Stimulated activated memory B cell treated with anti-CD40 and anti-IgM and Interleukin-4, amounts not matched to agents 10 μg/mL and 1 μg/mL and 100 μg/mL, for 72 hours (primary cell): Measurements from ENCODE around the gene DGAT2L6.
"Not testable (repeated sequence)": the region's sequence is repeated elsewhere in the genome, so short reads cannot be mapped to it uniquely, and the experiment has no call there.

Source experiments
- ATAC-seq: fragments of 150-1000 bp; cut with Tn5 transposase; 2 replicates; pipeline ENCODE4 v1.10.0; 2021
- H3K27ac Mint-ChIP-seq: one replicate; pipeline ENCODE4 v1.8.0; 2022; ENCODE audit warnings: mild to moderate bottlenecking, mixed read lengths
- H3K27me3 Mint-ChIP-seq: one replicate; pipeline ENCODE4 v1.8.0; 2022; ENCODE audit warnings: mixed read lengths
- H3K36me3 Mint-ChIP-seq: one replicate; pipeline ENCODE4 v1.8.0; 2022; ENCODE audit warnings: mixed read lengths
- H3K4me1 Mint-ChIP-seq: one replicate; pipeline ENCODE4 v1.8.0; 2022; ENCODE audit warnings: mixed read lengths
- H3K4me3 Mint-ChIP-seq: one replicate; pipeline ENCODE4 v1.8.0; 2022; ENCODE audit warnings: mild to moderate bottlenecking, moderate library complexity, mixed read lengths
- H3K9me3 Mint-ChIP-seq: one replicate; pipeline ENCODE4 v1.8.0; 2022; ENCODE audit warnings: mixed read lengths

Gene DGAT2L6

GRCh38 chrX:70172221-70172620 is 5.1 kb upstream of the DGAT2L6 start:
- no peak overlapping the region for H3K4me3 Mint-ChIP-seq
- H3K4me1 Mint-ChIP-seq: peaks cover 11% of the 10 kb centered on the region
- ATAC-seq: no peak
- no peaks in the 10 kb centered on the region for H3K36me3 Mint-ChIP-seq
- H3K9me3 Mint-ChIP-seq: no peaks in the 10 kb centered on the region
- no peak overlapping the region for H3K27ac Mint-ChIP-seq
- no peaks in the 10 kb centered on the region for H3K27me3 Mint-ChIP-seq

GRCh38 chrX:70172964-70173363 is 4.3 kb upstream of the DGAT2L6 start:
- no peak for ATAC-seq
- Mint-ChIP-seq H3K9me3 (no peaks in the 10 kb centered on the region), H3K27ac (no peak overlapping the region), H3K27me3 (no peaks in the 10 kb centered on the region), H3K36me3 (no peaks in the 10 kb centered on the region), H3K4me1 (peaks cover 12% of the 10 kb centered on the region), H3K4me3 (no peak overlapping the region)

- Mint-ChIP-seq H3K9me3 (no peaks in the 10 kb centered on the region), H3K4me1 (peaks cover 12% of the 10 kb centered on the region)
Observed at GRCh38 chrX:70174754-70175153, 2.5 kb upstream of the DGAT2L6 start.

GRCh38 chrX:70175338-70175737 is 1.9 kb upstream of the DGAT2L6 start:
- no peak for ATAC-seq
- Mint-ChIP-seq H3K27ac (no peak overlapping the region), H3K9me3 (no peaks in the 10 kb centered on the region), H3K4me3 (no peak overlapping the region), H3K4me1 (peaks cover 12% of the 10 kb centered on the region), H3K36me3 (no peaks in the 10 kb centered on the region), H3K27me3 (no peaks in the 10 kb centered on the region)

More at GRCh38 chrX:70174754-70175153, 2.5 kb upstream of the DGAT2L6 start:
- ATAC-seq: no peak
- Mint-ChIP-seq H3K27me3 (no peaks in the 10 kb centered on the region), H3K27ac (no peak overlapping the region), H3K36me3 (no peaks in the 10 kb centered on the region), H3K4me3 (no peak overlapping the region)

GRCh38 chrX:70183091-70183490 is 5.8 kb downstream of the DGAT2L6 start:
- Mint-ChIP-seq H3K27ac (no peak overlapping the region), H3K27me3 (peaks cover 8% of the 10 kb centered on the region), H3K36me3 (no peaks in the 10 kb centered on the region), H3K4me3 (no peak overlapping the region), H3K9me3 (no peaks in the 10 kb centered on the region), H3K4me1 (no peaks in the 10 kb centered on the region)
- ATAC-seq: no peak

DNA sequence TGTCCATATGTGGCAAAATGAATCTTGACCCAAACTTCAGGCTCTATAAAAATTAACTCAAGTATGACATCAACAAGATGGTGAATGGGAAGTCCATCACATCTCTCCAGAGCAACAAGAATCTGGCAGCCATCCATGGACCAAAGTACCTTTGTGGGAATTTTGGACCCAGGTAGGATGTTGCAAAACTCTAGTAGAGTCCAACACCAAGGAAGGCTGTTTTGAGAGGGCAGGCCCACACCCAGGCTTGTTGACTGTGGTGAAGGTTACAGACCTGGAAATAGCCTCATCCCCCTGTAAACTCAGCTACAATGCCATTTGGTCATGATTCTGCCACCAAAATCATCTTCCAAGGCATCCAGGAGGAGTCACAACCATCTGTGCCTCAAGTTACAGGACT is 12.9 kb downstream of the DGAT2L6 start:
- Mint-ChIP-seq H3K36me3 (peaks cover 10% of the 10 kb centered on the region), H3K9me3 (peaks cover 9% of the 10 kb centered on the region), H3K4me3 (no peak overlapping the region), H3K27me3 (no peaks in the 10 kb centered on the region), H3K27ac (no peak overlapping the region), H3K4me1 (no peaks in the 10 kb centered on the region)
- no peak for ATAC-seq

- Mint-ChIP-seq H3K4me1 (peaks cover 6% of the 10 kb centered on the region), H3K36me3 (no peaks in the 10 kb centered on the region), H3K27ac (no peak overlapping the region), H3K4me3 (no peak overlapping the region), H3K27me3 (no peaks in the 10 kb centered on the region), H3K9me3 (no peaks in the 10 kb centered on the region)
- ATAC-seq: peak; percentile 53
Observed at GRCh38 chrX:70196961-70197720, 19.9 kb downstream of the DGAT2L6 start.

DNA sequence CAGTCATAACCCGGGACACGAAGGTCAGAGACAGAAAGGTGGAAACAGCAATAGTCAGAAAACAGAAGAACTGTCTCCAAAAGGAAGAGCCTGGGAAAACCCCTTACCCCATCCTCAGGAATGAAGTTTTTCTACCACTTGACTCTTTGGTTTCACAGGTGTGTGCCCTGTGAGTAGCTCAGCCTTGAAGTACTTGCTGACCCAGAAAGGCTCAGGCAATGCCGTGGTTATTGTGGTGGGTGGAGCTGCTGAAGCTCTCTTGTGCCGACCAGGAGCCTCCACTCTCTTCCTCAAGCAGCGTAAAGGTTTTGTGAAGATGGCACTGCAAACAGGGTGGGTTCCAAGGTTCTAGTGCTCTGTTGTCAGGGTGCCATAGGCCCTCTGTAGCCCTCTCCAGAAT is 24.4 kb downstream of the DGAT2L6 start:
- peaks cover 9% of the 10 kb centered on the region for H3K27me3 Mint-ChIP-seq
- no peaks in the 10 kb centered on the region for H3K9me3 Mint-ChIP-seq
- no peak overlapping the region for H3K27ac Mint-ChIP-seq
- no peak overlapping the region for H3K4me3 Mint-ChIP-seq
- ATAC-seq: no peak
- H3K36me3 Mint-ChIP-seq: no peaks in the 10 kb centered on the region
- peaks cover 6% of the 10 kb centered on the region for H3K4me1 Mint-ChIP-seq

- no peaks in the 10 kb centered on the region for H3K9me3 Mint-ChIP-seq
- H3K4me1 Mint-ChIP-seq: no peaks in the 10 kb centered on the region
- H3K4me3 Mint-ChIP-seq: no peak overlapping the region
- ATAC-seq: no peak
- no peaks in the 10 kb centered on the region for H3K36me3 Mint-ChIP-seq
- H3K27ac Mint-ChIP-seq: no peak overlapping the region
- H3K27me3 Mint-ChIP-seq: peaks cover 9% of the 10 kb centered on the region
Observed at GRCh38 chrX:70208479-70208878, 31.2 kb downstream of the DGAT2L6 start.

DNA sequence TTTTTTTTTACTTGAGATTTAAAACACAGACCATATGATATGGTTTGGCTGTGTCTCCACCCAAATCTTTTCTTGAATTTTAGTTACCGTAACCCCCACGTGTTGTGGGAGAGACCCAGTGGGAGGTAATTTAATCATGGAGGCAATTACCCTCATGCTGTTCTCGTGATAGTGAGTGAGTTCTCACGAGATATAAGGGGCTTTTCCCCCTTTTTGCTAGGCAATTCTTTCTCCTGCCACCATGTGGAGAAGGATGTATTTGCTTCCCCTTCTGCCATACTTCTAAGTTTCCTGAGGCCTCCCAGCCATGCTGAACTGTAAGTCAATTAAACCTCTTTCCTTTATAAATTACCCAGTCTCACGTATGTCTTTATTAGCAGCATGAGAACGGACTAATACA is 32.3 kb downstream of the DGAT2L6 start:
- not testable (repeated sequence) for H3K27ac Mint-ChIP-seq, H3K4me1 Mint-ChIP-seq, H3K4me3 Mint-ChIP-seq, H3K36me3 Mint-ChIP-seq, H3K27me3 Mint-ChIP-seq, H3K9me3 Mint-ChIP-seq, ATAC-seq

DNA sequence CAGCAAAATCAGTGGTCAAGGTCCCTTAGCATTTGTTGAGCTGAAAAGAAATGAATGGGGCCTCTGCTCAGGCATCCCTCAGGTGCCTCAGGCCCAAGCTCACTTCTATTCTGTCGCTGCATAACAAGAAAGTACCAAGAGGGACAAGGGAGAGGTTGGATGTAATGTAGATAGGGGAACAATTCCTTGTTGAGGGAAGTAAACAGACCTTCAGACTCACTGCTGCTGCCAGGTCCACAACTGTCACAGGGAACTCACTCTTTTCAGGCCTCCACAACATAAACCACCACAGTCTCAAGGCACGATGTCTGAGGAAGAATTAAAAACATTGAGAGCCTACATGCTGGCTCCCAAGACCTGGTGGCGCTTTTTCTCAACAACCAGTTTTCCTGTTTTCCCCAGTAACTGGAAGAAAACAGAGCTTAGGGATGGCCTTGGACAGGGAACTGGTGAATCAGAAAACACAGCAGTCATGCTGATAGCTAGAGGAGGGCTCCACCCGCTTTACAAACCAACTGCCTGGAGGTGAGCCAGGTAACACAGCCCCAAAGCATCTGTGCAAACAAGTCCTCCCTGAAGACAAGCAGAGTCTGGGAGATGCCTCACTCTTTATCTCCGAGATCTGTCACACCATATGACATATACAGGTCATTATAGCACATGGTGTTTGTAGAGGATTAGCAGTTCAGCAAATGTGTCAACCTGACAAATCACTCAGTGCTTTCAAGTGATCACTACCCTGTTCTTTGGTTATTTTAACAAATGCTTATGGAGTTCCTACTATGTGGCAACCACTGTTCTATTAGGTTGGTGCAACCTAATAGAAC is 42.9 kb downstream of the DGAT2L6 start:
- H3K4me3 Mint-ChIP-seq: no peak overlapping the region
- H3K27me3 Mint-ChIP-seq: no peaks in the 10 kb centered on the region
- no peaks in the 10 kb centered on the region for H3K4me1 Mint-ChIP-seq
- ATAC-seq: no peak
- no peaks in the 10 kb centered on the region for H3K36me3 Mint-ChIP-seq
- no peak overlapping the region for H3K27ac Mint-ChIP-seq
- no peaks in the 10 kb centered on the region for H3K9me3 Mint-ChIP-seq

GRCh38 chrX:70226048-70226447 is 48.8 kb downstream of the DGAT2L6 start:
- H3K27ac Mint-ChIP-seq: no peak overlapping the region
- H3K4me1 Mint-ChIP-seq: no peaks in the 10 kb centered on the region

DNA sequence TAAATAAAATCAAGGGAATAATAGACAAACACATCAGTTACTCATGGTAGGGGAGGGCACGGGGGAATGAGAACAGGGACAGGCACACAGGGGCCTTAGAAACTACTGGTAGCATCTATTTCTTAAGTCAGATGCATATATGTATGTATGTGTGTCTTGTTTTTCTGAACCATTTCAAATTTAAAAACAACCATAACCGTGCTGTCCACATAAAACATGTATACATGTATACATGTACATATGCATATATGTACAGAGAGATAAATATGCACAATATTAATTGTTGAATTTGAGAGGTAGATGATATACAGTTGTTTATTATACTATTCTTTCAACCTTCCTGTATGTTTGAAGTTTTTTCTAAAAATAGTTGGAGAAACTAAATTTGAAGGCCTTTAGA is 49.4 kb downstream of the DGAT2L6 start:
- Mint-ChIP-seq H3K4me3 (no peak overlapping the region), H3K27me3 (no peaks in the 10 kb centered on the region), H3K27ac (no peak overlapping the region), H3K9me3 (no peaks in the 10 kb centered on the region), H3K36me3 (no peaks in the 10 kb centered on the region), H3K4me1 (no peaks in the 10 kb centered on the region)
- no peak for ATAC-seq

More at GRCh38 chrX:70226048-70226447, 48.8 kb downstream of the DGAT2L6 start:
- H3K36me3 Mint-ChIP-seq: no peaks in the 10 kb centered on the region
- no peaks in the 10 kb centered on the region for H3K27me3 Mint-ChIP-seq
- no peak for ATAC-seq
- H3K9me3 Mint-ChIP-seq: no peaks in the 10 kb centered on the region
- H3K4me3 Mint-ChIP-seq: no peak overlapping the region

DNA sequence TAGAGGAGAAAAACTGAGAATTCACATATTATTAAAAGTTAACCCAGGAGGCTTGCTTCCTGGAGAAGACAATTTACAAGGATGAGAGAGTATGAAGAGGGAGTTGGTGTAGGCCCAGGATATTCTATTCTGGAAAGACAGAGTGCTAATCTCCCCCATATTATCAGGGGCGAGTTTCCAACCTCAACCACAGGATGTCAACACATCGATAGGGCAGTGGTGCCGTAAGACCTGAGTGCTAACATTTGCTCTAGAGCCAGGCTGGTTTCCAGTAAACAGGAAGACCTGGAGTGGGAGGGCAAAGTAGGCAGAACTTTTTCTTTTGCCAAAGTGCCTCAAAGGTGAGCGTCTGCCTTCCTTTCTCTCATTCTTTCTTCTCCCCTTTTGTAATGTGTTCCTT is 54.4 kb downstream of the DGAT2L6 start:
- H3K27ac Mint-ChIP-seq: no peak overlapping the region
- H3K4me1 Mint-ChIP-seq: no peaks in the 10 kb centered on the region
- no peak overlapping the region for H3K4me3 Mint-ChIP-seq
- no peak for ATAC-seq
- H3K36me3 Mint-ChIP-seq: no peaks in the 10 kb centered on the region
- no peaks in the 10 kb centered on the region for H3K27me3 Mint-ChIP-seq
- H3K9me3 Mint-ChIP-seq: no peaks in the 10 kb centered on the region

DNA sequence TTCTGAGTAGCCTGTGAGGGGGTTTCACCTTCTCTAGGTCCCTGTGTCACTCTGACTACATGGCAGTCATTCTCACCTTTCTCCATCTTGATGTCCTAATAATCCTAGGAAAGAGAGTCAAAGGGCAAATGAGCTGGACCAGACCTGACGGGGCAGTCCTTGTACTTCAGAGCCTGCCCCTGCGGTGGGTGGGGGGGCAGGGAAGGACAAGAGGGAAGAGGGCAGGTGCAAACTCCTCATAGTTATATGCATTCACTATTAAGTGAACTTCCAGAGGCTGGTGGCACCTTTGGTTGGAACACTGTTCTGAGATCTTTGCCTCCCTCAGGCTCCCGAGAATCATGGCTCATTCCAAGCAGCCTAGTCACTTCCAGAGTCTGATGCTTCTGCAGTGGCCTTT is 57.1 kb downstream of the DGAT2L6 start, which contains the start of gene AWAT1:
Gene AWAT1, plus strand, starts transcription at position 301 of the 400 bp plus-strand sequence. Its CDS starts 41 bp downstream, at position 342.
- ATAC-seq: no peak
- H3K4me1 Mint-ChIP-seq: no peaks in the 10 kb centered on the region
- H3K36me3 Mint-ChIP-seq: no peaks in the 10 kb centered on the region
- no peak within 1 kb of the TSS for H3K4me3 Mint-ChIP-seq
- H3K9me3 Mint-ChIP-seq: no peaks in the 10 kb centered on the region
- no peaks in the 10 kb centered on the region for H3K27me3 Mint-ChIP-seq
- no peak within 1 kb of the TSS for H3K27ac Mint-ChIP-seq

DNA sequence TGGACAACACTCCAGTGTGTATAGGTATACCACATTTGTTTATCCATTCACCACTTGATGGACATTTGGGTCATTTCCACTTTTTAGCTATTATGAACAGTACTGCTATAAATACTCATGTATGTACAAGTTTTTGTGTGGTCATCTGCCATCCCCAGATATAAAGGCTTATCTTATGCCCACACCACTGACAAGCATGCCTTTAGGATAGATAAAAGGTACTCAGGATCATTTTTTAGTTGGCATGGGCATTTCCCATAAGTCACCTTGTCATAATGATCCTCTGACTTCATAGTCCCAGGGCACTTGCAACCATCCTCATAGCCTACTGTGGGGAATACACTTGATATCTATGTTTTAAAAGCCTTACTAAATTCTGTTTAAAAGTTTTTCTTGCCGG is 63.5 kb downstream of the DGAT2L6 start:
- Mint-ChIP-seq H3K36me3 (no peaks in the 10 kb centered on the region), H3K4me3 (no peak overlapping the region), H3K27ac (no peak overlapping the region)

More for the DNA sequence above, 63.5 kb downstream of the DGAT2L6 start:
- Mint-ChIP-seq H3K4me1 (no peaks in the 10 kb centered on the region), H3K9me3 (no peaks in the 10 kb centered on the region), H3K27me3 (no peaks in the 10 kb centered on the region)
- no peak for ATAC-seq
